ENCODE results near the gene C2CD2.
A peak's percentile ranks its signal among the peaks of the same experiment; 100 is the strongest.

The C2CD2 gene

DNA sequence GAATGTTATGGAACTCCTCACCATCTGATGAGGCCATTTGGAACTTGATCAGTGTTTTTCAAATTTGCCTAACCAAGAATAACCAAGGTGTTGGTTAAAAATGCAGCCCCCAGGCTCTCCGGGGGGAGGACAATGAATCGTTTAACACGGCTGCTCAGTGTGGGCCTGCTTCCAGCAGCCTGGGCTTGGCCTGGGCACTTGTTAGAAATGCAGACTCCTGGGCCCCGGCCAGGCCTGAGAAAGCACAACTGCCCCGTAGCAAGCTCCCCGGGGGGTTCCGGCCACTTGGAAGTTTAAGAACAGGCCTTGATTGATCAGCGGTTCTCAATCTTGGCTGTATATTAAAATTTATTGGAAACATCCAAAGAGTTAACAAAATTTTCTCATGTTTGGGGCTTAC lies 22.8 kb upstream of the C2CD2 start:
- DNase-seq (ENCODE audit: low read depth) = no peak
- H3K4me3 ChIP-seq (replicated peaks; ENCODE audit: low read depth, low read length) = no peak overlapping the region
- no peak for TF ChIP-seq CTCF (IDR thresholded peaks at IDR 0.05; ENCODE audit: low read length, missing control alignments)

DNA sequence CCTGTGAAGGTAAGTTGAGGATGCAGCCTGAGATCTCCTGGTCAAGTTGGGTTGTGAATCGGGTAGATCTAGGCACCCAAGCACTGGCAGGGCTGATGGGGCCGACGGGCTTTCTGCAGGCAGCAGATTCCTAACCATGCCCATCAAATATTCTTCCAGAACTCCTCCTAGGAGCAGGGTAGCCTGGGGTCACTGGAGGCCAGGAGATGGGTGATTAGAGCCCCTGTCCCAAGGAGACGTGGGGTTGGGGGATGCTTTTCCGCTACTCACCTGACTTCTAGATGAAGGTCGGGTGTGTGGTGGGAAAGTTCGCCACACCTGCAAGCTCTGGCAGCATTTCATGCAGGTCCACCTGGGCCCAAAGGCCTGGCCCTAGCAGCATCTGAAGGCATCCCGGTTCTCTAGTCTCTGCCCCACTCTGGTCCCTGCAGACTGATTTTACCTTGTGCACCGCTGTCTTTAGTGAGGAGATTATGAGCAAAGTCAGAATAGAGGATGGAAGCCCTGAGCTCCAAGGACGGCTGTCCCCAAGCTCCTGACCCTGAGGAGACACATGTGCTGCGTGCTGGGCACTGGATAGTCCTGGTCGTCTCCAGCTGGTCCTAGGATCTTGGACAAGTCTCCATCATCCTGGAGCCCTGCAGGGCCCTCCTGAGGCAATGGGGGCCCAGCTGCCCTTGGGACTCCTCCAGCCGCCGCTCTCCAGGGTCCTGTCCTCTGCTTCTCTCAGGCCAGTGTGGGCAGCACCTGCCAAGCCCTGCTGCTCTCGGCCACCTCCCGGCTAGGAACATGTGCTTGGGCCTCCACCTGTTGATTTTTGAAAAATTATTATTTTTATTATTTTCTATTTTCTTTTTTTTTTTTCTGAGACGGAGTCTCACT lies 21.8 kb upstream of the C2CD2 start:
- TF ChIP-seq CTCF (IDR thresholded peaks at IDR 0.05; ENCODE audit: low read length, missing control alignments) = no peak
- DNase-seq (ENCODE audit: low read depth) = no peak
- H3K4me3 ChIP-seq (replicated peaks; ENCODE audit: low read depth, low read length) = no peak overlapping the region

GRCh38 chr21:41974752-41975053 lies 20.9 kb upstream of the C2CD2 start:
- H3K4me3 ChIP-seq (replicated peaks; ENCODE audit: low read depth, low read length) = no peak overlapping the region
- TF ChIP-seq CTCF (IDR thresholded peaks at IDR 0.05; ENCODE audit: low read length, missing control alignments) = no peak
- DNase-seq (ENCODE audit: low read depth) = no peak

GRCh38 chr21:41973861-41974751 lies 20.3 kb upstream of the C2CD2 start:
- DNase-seq (ENCODE audit: low read depth) = peak; percentile 14
- no peak overlapping the region for H3K4me3 ChIP-seq (replicated peaks; ENCODE audit: low read depth, low read length)

DNA sequence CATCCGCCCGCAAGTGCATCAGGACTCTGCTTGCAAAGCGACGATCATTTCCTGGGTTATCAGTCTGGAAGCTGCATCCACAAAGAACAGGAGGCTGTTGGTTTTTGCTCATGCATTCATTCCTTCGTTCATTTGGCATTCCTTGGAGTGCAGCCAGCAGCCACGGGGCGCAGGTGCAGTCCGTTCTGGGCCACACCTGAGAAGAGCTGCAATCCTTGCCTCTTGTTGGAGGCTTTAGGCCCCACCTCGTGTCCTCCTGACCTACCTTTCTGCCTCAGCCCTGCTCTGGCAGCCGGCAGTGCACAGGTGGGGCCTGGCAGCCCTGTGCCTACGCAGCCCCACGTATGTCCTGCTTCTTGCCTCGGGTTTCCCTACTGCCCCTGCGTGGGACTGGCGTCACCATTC lies 19.6 kb upstream of the C2CD2 start:
- no peak for TF ChIP-seq CTCF (IDR thresholded peaks at IDR 0.05; ENCODE audit: low read length, missing control alignments)
- no peak overlapping the region for H3K4me3 ChIP-seq (replicated peaks; ENCODE audit: low read depth, low read length)
- no peak for DNase-seq (ENCODE audit: low read depth)

More at GRCh38 chr21:41973861-41974751, 20.3 kb upstream of the C2CD2 start:
- TF ChIP-seq CTCF (IDR thresholded peaks at IDR 0.05; ENCODE audit: low read length, missing control alignments) = peak; percentile 5

- no peak for TF ChIP-seq CTCF (IDR thresholded peaks at IDR 0.05; ENCODE audit: low read length, missing control alignments)
- DNase-seq (ENCODE audit: low read depth) = no peak
- no peak overlapping the region for H3K4me3 ChIP-seq (replicated peaks; ENCODE audit: low read depth, low read length)
These were observed 18.8 kb upstream of the C2CD2 start for GRCh38 chr21:41972511-41973205.

Data from fibroblast of pulmonary artery (primary cell).